HepG2 (cell line): ENCODE data around the gene IMPACT.

Experiments
- HINFP ChIP-seq: sonication (generic); formaldehyde crosslinking; IDR thresholded peaks from 2 replicates; pipeline ENCODE4 v1.4.0; 2020; ENCODE audit warnings: low read depth, mild to moderate bottlenecking, missing genetic modification reagents
- HNF1B ChIP-seq: sonication (generic); formaldehyde crosslinking; IDR thresholded peaks from 2 replicates; pipeline ENCODE4 v1.5.1; 2020; ENCODE audit warnings: mild to moderate bottlenecking, moderate library complexity, missing genetic modification reagents
- MTA3 ChIP-seq: sonication (generic); formaldehyde crosslinking; IDR thresholded peaks from 2 replicates; pipeline ENCODE4 v1.4.0; 2020; ENCODE audit warnings: missing genetic modification reagents
- POLR2A ChIP-seq, 2 experiments: IDR thresholded peaks; 2 replicates each; pipeline ENCODE4 v1.6.1; 2011; ENCODE audit warnings: low read depth in 2 of 2, low read length in 2 of 2, mild to moderate bottlenecking in 1 of 2, moderate library complexity in 1 of 2; ENCODE audit not compliant: insufficient read depth in 1 of 2
- SMARCE1 ChIP-seq: fragments of 450-650 bp; IDR thresholded peaks from 2 replicates; pipeline ENCODE4 v1.6.1; 2017; ENCODE audit warnings: borderline replicate concordance
- SP1 ChIP-seq, 2 experiments: fragments of 450-650 bp in 1 of 2; sonication (generic) in 1 of 2; formaldehyde crosslinking in 1 of 2; IDR thresholded peaks; 2 replicates each; pipeline versions ENCODE4 v1.4.0 to v1.6.1; 2016 to 2020; ENCODE audit warnings: missing genetic modification reagents in 1 of 2
- ZNF501 ChIP-seq: sonication (generic); formaldehyde crosslinking; IDR thresholded peaks from 2 replicates; pipeline ENCODE4 v1.5.1; 2020; ENCODE audit warnings: mild to moderate bottlenecking, moderate library complexity, missing genetic modification reagents
- TF ChIP-seq, protein P1 (sequence below): sonication (generic); formaldehyde crosslinking; IDR thresholded peaks from 2 replicates; pipeline ENCODE4 v1.8.0; 2022; ENCODE audit warnings: missing genetic modification reagents, mild to moderate bottlenecking, moderate library complexity, borderline replicate concordance

GRCh38 chr18:24396082-24396633 is 30.3 kb upstream of the IMPACT start:
- TF ChIP-seq HNF1B (no peak), POLR2A (IDR thresholded peaks at IDR 0.05; ENCODE audit: insufficient read depth in 1 of 2, low read depth in 2 of 2, low read length in 2 of 2) (no peak), SP1 (IDR thresholded peaks at IDR 0.05) (no peak), SP1 (CRISPR knock-in tag; IDR thresholded peaks at IDR 0.05) (no peak), SMARCE1 (no peak), ZNF501 (CRISPR knock-in tag) (no peak), HINFP (no peak), MTA3 (CRISPR knock-in tag) (no peak)
- TF ChIP-seq, protein P1, sequence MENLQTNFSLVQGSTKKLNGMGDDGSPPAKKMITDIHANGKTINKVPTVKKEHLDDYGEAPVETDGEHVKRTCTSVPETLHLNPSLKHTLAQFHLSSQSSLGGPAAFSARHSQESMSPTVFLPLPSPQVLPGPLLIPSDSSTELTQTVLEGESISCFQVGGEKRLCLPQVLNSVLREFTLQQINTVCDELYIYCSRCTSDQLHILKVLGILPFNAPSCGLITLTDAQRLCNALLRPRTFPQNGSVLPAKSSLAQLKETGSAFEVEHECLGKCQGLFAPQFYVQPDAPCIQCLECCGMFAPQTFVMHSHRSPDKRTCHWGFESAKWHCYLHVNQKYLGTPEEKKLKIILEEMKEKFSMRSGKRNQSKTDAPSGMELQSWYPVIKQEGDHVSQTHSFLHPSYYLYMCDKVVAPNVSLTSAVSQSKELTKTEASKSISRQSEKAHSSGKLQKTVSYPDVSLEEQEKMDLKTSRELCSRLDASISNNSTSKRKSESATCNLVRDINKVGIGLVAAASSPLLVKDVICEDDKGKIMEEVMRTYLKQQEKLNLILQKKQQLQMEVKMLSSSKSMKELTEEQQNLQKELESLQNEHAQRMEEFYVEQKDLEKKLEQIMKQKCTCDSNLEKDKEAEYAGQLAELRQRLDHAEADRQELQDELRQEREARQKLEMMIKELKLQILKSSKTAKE (CRISPR knock-in tag): no peak
